NCI-H1694 (cell line): ENCODE measurements around the gene PLAAT2.
A peak's percentile ranks its signal among the peaks of the same experiment; 100 is the strongest.
"Not testable (repeated sequence)": the region's sequence is repeated elsewhere in the genome, so short reads cannot be mapped to it uniquely, and the experiment has no call there.

Experiments used
- DNase-seq: peaks from one replicate; lab custom pipeline; 2025; lab: John Stamatoyannopoulos, UW

Gene PLAAT2

GRCh38 chr11:63549411-63549810 lies 13.8 kb downstream of the PLAAT2 start:
- DNase-seq = no peak

GRCh38 chr11:63548178-63548577 lies 15.0 kb downstream of the PLAAT2 start:
- no peak for DNase-seq

GRCh38 chr11:63547061-63547460 lies 16.1 kb downstream of the PLAAT2 start:
- DNase-seq = no peak

- no peak for DNase-seq
These were observed 19.5 kb downstream of the PLAAT2 start for GRCh38 chr11:63543711-63544110.

GRCh38 chr11:63542506-63542905 lies 20.7 kb downstream of the PLAAT2 start:
- DNase-seq = not testable (repeated sequence)

- peak; percentile 73 for DNase-seq
These were observed 25.7 kb downstream of the PLAAT2 start for GRCh38 chr11:63537293-63538101.

GRCh38 chr11:63536669-63537292 lies 26.4 kb downstream of the PLAAT2 start, which contains the start of gene PLAAT4:
PLAAT4 (plus strand) TSS chr11:63536808; CDS start chr11:63536869, 61 bp downstream.
- DNase-seq = peak; percentile 47

- DNase-seq = no peak
These were observed 27.4 kb downstream of the PLAAT2 start for GRCh38 chr11:63535734-63536133.

GRCh38 chr11:63534895-63535461 lies 28.2 kb downstream of the PLAAT2 start:
- DNase-seq = no peak

GRCh38 chr11:63534076-63534475 lies 29.1 kb downstream of the PLAAT2 start:
- no peak for DNase-seq

- no peak for DNase-seq
These were observed 30.2 kb downstream of the PLAAT2 start for GRCh38 chr11:63532799-63533475.

- no peak for DNase-seq
These were observed 31.1 kb downstream of the PLAAT2 start for GRCh38 chr11:63532117-63532516.

- DNase-seq = not testable (repeated sequence)
These were observed 31.9 kb downstream of the PLAAT2 start for GRCh38 chr11:63531074-63531792.

GRCh38 chr11:63530021-63530420 lies 33.2 kb downstream of the PLAAT2 start:
- DNase-seq = no peak

- DNase-seq = not testable (repeated sequence)
These were observed 33.8 kb downstream of the PLAAT2 start for GRCh38 chr11:63529373-63529772.

GRCh38 chr11:63528729-63529278 lies 34.4 kb downstream of the PLAAT2 start:
- not testable (repeated sequence) for DNase-seq

- not testable (repeated sequence) for DNase-seq
These were observed 35.0 kb downstream of the PLAAT2 start for GRCh38 chr11:63528156-63528555.

- no peak for DNase-seq
These were observed 35.5 kb downstream of the PLAAT2 start for GRCh38 chr11:63527667-63528066.

GRCh38 chr11:63523151-63523550 lies 40.0 kb downstream of the PLAAT2 start:
- no peak for DNase-seq

GRCh38 chr11:63521896-63522295 lies 41.3 kb downstream of the PLAAT2 start:
- DNase-seq = no peak

- no peak for DNase-seq
These were observed 42.5 kb downstream of the PLAAT2 start for GRCh38 chr11:63520606-63521170.
